Neural cell (in vitro differentiated cells): ENCODE results near the gene RGP1. TPM values are rescaled to one million over a fixed set of nuclear protein-coding genes. Genes with fewer than 3 reads are reported as not detected.

Source experiments
- H2AFZ ChIP-seq: fragments of 200-600, 300-800 bp; sonication (generic), shearing (Covaris generic); 2 replicates; pipeline ENCODE4 v1.6.0; 2014; ENCODE audit warnings: low read depth, mild to moderate bottlenecking, antibody characterized with exemption, low read length, moderate library complexity
- H3F3A ChIP-seq: fragments of 200-600 bp; shearing (Covaris generic); 2 replicates; pipeline ENCODE4 v1.6.1; 2016; ENCODE audit warnings: mild to moderate bottlenecking, moderate library complexity, mixed read lengths, antibody characterized with exemption, low read length; ENCODE audit not compliant: insufficient read depth, poor library complexity, severe bottlenecking
- H3K27ac ChIP-seq: fragments of 200-600, 300-800 bp; sonication (generic), shearing (Covaris generic); 2 replicates; pipeline ENCODE4 v1.5.1; 2014; ENCODE audit warnings: mild to moderate bottlenecking, low read length, moderate library complexity
- H3K27me3 ChIP-seq: fragments of 300-800, 200-600 bp; sonication (generic), shearing (Covaris generic); 2 replicates; pipeline ENCODE4 v1.6.0; 2014; ENCODE audit warnings: mild to moderate bottlenecking, low read depth, low read length, moderate library complexity; ENCODE audit not compliant: insufficient read depth
- H3K36me3 ChIP-seq: fragments of 300-800, 200-600 bp; sonication (generic), shearing (Covaris generic); 2 replicates; pipeline ENCODE4 v1.5.1; 2014; ENCODE audit warnings: mild to moderate bottlenecking, antibody characterized with exemption, low read length, moderate library complexity; ENCODE audit not compliant: insufficient read depth
- H3K4me2 ChIP-seq: fragments of 300-800, 200-600 bp; sonication (generic), shearing (Covaris generic); 2 replicates; pipeline ENCODE4 v1.6.0; 2014; ENCODE audit warnings: mild to moderate bottlenecking, low read length
- H3K4me3 ChIP-seq: fragments of 300-800, 200-600 bp; sonication (generic), shearing (Covaris generic); 2 replicates; pipeline ENCODE4 v1.5.1; 2014; ENCODE audit warnings: mild to moderate bottlenecking, low read length, moderate library complexity
- H3K79me2 ChIP-seq: fragments of 200-600 bp; shearing (Covaris generic); replicated peaks from 2 replicates; pipeline ENCODE4 v1.6.0; 2014; ENCODE audit warnings: mild to moderate bottlenecking, low read length, moderate library complexity; ENCODE audit not compliant: insufficient read depth
- H3K9ac ChIP-seq: fragments of 300-800, 200-600 bp; sonication (generic), shearing (Covaris generic); 2 replicates; pipeline ENCODE4 v1.6.1; 2016; ENCODE audit warnings: mild to moderate bottlenecking, low read length, mixed read lengths
- H3K9me2 ChIP-seq: fragments of 200-600 bp; shearing (Covaris generic); 2 replicates; pipeline ENCODE4 v1.6.1; 2016; ENCODE audit warnings: mild to moderate bottlenecking, low read length, mixed read lengths; ENCODE audit not compliant: insufficient read depth
- H3K9me3 ChIP-seq: fragments of 200-600, 300-800 bp; sonication (generic), shearing (Covaris generic); 2 replicates; pipeline ENCODE4 v1.6.1; 2016; ENCODE audit warnings: mild to moderate bottlenecking, mixed run types, low read length, moderate library complexity, mixed read lengths
- H4K20me1 ChIP-seq: fragments of 200-600 bp; shearing (Covaris generic); 2 replicates; pipeline ENCODE4 v1.6.1; 2016; ENCODE audit warnings: mild to moderate bottlenecking, mixed run types; ENCODE audit not compliant: insufficient read depth
- EP300 ChIP-seq: fragments of 450-650 bp; conservative IDR thresholded peaks from 2 replicates; pipeline ENCODE4 v1.6.1; 2014; ENCODE audit warnings: antibody characterized with exemption, mild to moderate bottlenecking, moderate library complexity; ENCODE audit not compliant: poor library complexity, severe bottlenecking
- EZH2 ChIP-seq: fragments of 200-600, 300-800 bp; shearing (Covaris generic), sonication (generic); IDR thresholded peaks from 2 replicates; pipeline ENCODE4 v1.6.1; 2014; ENCODE audit warnings: antibody characterized with exemption, low read length, borderline replicate concordance, mild to moderate bottlenecking; ENCODE audit not compliant: insufficient read depth, poor library complexity, severe bottlenecking
- MXI1 ChIP-seq: fragments of 450-650 bp; conservative IDR thresholded peaks from 2 replicates; pipeline ENCODE4 v1.6.1; 2014; ENCODE audit warnings: antibody characterized with exemption, mild to moderate bottlenecking; ENCODE audit not compliant: poor library complexity, severe bottlenecking
- POLR2AphosphoS5 ChIP-seq: IDR thresholded peaks from 2 replicates; pipeline ENCODE4 v1.6.1; 2012
- RAD21 ChIP-seq: fragments of 450-650 bp; conservative IDR thresholded peaks from 2 replicates; pipeline ENCODE4 v1.6.1; 2014; ENCODE audit warnings: antibody characterized with exemption, mild to moderate bottlenecking, moderate library complexity
- SMC3 ChIP-seq: fragments of 450-650 bp; conservative IDR thresholded peaks from 2 replicates; pipeline ENCODE4 v1.6.1; 2014; ENCODE audit warnings: antibody characterized with exemption, mild to moderate bottlenecking, moderate library complexity; ENCODE audit not compliant: poor library complexity
- TAF1 ChIP-seq: IDR thresholded peaks from 2 replicates; pipeline ENCODE4 v1.6.1; 2012; ENCODE audit warnings: low read depth
- polyA plus RNA-seq: library from polyadenylated mRNA; depleted of rRNA; stranded (reverse); fragments of >200 nt; gene quantifications from 2 replicates; pipeline ENCODE4 v1.2.3, GENCODE V29; 2014
- TF ChIP-seq, protein P1 (sequence below): fragments of 450-650 bp; IDR thresholded peaks from 2 replicates; pipeline ENCODE4 v1.5.1; 2014; ENCODE audit warnings: antibody characterized with exemption, mild to moderate bottlenecking, moderate library complexity; ENCODE audit not compliant: poor library complexity, severe bottlenecking
- TF ChIP-seq, protein P2 (sequence below): IDR thresholded peaks from 2 replicates; pipeline ENCODE4 v1.6.1; 2012; ENCODE audit warnings: borderline replicate concordance

Gene RGP1
- polyA plus RNA-seq, 1 donor from 2014 or later: 8.1 TPM

GRCh38 chr9:35801328-35802128 is 52.4 kb downstream of the RGP1 start:
- Histone ChIP-seq H3K79me2 (no peaks in the 10 kb centered on the region), H3K4me3 (no peak overlapping the region), H3K27me3 (no peaks in the 10 kb centered on the region), H2AFZ (no peak overlapping the region), H3F3A (no peaks in the 10 kb centered on the region), H3K36me3 (no peaks in the 10 kb centered on the region), H3K27ac (no peak overlapping the region), H3K4me2 (no peak overlapping the region), H3K9me3 (no peaks in the 10 kb centered on the region), H3K9me2 (no peaks in the 10 kb centered on the region), H3K9ac (no peak overlapping the region), H4K20me1 (no peaks in the 10 kb centered on the region)
- TF ChIP-seq EP300: no peak
- no peak for TF ChIP-seq MXI1
- TF ChIP-seq EZH2: no peak
- no peak for TF ChIP-seq TAF1
- TF ChIP-seq, protein P1, sequence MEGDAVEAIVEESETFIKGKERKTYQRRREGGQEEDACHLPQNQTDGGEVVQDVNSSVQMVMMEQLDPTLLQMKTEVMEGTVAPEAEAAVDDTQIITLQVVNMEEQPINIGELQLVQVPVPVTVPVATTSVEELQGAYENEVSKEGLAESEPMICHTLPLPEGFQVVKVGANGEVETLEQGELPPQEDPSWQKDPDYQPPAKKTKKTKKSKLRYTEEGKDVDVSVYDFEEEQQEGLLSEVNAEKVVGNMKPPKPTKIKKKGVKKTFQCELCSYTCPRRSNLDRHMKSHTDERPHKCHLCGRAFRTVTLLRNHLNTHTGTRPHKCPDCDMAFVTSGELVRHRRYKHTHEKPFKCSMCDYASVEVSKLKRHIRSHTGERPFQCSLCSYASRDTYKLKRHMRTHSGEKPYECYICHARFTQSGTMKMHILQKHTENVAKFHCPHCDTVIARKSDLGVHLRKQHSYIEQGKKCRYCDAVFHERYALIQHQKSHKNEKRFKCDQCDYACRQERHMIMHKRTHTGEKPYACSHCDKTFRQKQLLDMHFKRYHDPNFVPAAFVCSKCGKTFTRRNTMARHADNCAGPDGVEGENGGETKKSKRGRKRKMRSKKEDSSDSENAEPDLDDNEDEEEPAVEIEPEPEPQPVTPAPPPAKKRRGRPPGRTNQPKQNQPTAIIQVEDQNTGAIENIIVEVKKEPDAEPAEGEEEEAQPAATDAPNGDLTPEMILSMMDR: no peak
- TF ChIP-seq SMC3: no peak
- no peak for TF ChIP-seq POLR2AphosphoS5
- no peak for TF ChIP-seq RAD21
- TF ChIP-seq, protein P2, sequence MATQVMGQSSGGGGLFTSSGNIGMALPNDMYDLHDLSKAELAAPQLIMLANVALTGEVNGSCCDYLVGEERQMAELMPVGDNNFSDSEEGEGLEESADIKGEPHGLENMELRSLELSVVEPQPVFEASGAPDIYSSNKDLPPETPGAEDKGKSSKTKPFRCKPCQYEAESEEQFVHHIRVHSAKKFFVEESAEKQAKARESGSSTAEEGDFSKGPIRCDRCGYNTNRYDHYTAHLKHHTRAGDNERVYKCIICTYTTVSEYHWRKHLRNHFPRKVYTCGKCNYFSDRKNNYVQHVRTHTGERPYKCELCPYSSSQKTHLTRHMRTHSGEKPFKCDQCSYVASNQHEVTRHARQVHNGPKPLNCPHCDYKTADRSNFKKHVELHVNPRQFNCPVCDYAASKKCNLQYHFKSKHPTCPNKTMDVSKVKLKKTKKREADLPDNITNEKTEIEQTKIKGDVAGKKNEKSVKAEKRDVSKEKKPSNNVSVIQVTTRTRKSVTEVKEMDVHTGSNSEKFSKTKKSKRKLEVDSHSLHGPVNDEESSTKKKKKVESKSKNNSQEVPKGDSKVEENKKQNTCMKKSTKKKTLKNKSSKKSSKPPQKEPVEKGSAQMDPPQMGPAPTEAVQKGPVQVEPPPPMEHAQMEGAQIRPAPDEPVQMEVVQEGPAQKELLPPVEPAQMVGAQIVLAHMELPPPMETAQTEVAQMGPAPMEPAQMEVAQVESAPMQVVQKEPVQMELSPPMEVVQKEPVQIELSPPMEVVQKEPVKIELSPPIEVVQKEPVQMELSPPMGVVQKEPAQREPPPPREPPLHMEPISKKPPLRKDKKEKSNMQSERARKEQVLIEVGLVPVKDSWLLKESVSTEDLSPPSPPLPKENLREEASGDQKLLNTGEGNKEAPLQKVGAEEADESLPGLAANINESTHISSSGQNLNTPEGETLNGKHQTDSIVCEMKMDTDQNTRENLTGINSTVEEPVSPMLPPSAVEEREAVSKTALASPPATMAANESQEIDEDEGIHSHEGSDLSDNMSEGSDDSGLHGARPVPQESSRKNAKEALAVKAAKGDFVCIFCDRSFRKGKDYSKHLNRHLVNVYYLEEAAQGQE: no peak

GRCh38 chr9:35806101-35806500 is 57.0 kb downstream of the RGP1 start:
- Histone ChIP-seq H3K79me2 (no peaks in the 10 kb centered on the region), H3K4me2 (no peak overlapping the region), H3K4me3 (no peak overlapping the region), H3K27ac (no peak overlapping the region), H3F3A (no peaks in the 10 kb centered on the region), H3K9ac (no peak overlapping the region), H3K9me2 (no peaks in the 10 kb centered on the region), H3K27me3 (no peaks in the 10 kb centered on the region), H2AFZ (no peak overlapping the region), H3K9me3 (no peaks in the 10 kb centered on the region), H4K20me1 (no peaks in the 10 kb centered on the region), H3K36me3 (no peaks in the 10 kb centered on the region)
- TF ChIP-seq POLR2AphosphoS5 (no peak), TAF1 (no peak), MXI1 (no peak), EZH2 (no peak), SMC3 (no peak), EP300 (no peak), RAD21 (no peak)
- TF ChIP-seq, protein P2: no peak
- TF ChIP-seq, protein P1: no peak
